Gastrocnemius medialis (tissue), 4 donors: ENCODE measurements around the gene TFB2M. TPM values are rescaled to one million over a fixed set of nuclear protein-coding genes. Genes with fewer than 3 reads are reported as not detected.
A peak's percentile ranks its signal among the peaks of the same experiment; 100 is the strongest.

Experiments used
- ATAC-seq, 2 donors: fragments of 150-250 bp; one replicate each; pipeline ENCODE4 v1.9.1; 2016
- DNase-seq, 2 donors: peaks; one replicate each; pipeline ENCODE4 v3.0.0-alpha.2; 2019
- H3K27ac ChIP-seq, 4 donors: fragments of 200-600 bp; sonication (generic); 1 replicate in 1 of 4; 2 replicates in 3 of 4; pipeline ENCODE4 v1.5.1; 2016 to 2018; ENCODE audit warnings: mild to moderate bottlenecking in 2 of 4, moderate library complexity in 1 of 4
- H3K27me3 ChIP-seq, 3 donors: fragments of 200-600 bp; sonication (generic) in 2 of 3; 1 replicate in 1 of 3; 2 replicates in 2 of 3; pipeline versions ENCODE4 v1.5.1 to v1.6.0; 2016 to 2019; ENCODE audit warnings: mild to moderate bottlenecking in 1 of 3, moderate library complexity in 1 of 3
- H3K36me3 ChIP-seq, 2 donors: fragments of 200-600 bp; sonication (generic) in 1 of 2; one replicate each; pipeline ENCODE4 v1.5.1; 2017 to 2018
- H3K4me1 ChIP-seq, 2 donors: fragments of 200-600 bp; sonication (generic) in 1 of 2; one replicate each; pipeline ENCODE4 v1.5.1; 2016 to 2017; ENCODE audit warnings: mild to moderate bottlenecking in 2 of 2
- H3K4me3 ChIP-seq, 4 donors: fragments of 200-600 bp; sonication (generic) in 3 of 4; 1 replicate in 1 of 4; 2 replicates in 3 of 4; pipeline ENCODE4 v1.5.1; 2016 to 2019; ENCODE audit warnings: mild to moderate bottlenecking in 2 of 4
- H3K9me3 ChIP-seq, 3 donors: fragments of 200-600 bp; sonication (generic) in 2 of 3; 1 replicate in 1 of 3; 2 replicates in 2 of 3; pipeline ENCODE4 v1.5.1; 2016 to 2019
- POLR2A ChIP-seq, 2 donors: fragments of 450-650 bp; IDR thresholded peaks; one replicate each; pipeline ENCODE4 v1.6.1; 2017; ENCODE audit warnings: antibody characterized with exemption in 2 of 2, mild to moderate bottlenecking in 2 of 2, moderate library complexity in 2 of 2
- in situ Hi-C, 4 donors: fragments of 200-750 bp; cut with MboI; loops; one replicate each; pipeline versions ENCODE4 v1.15.0 to v1.8.0; 2017; ENCODE audit warnings: low sequenced_read_pairs in 4 of 4
- intact Hi-C: fragments of 100-400 bp; cut with DNase I; formaldehyde crosslinking; loops from one replicate; pipeline ENCODE4 v1.15.1; 2023; ENCODE audit warnings: low total_unique reads
- total RNA-seq, 4 donors: library from RNA; depleted of rRNA; stranded (reverse); fragments of >200 nt; gene quantifications; one replicate each; pipeline versions ENCODE4 v1.1.0 to v1.2.3, GENCODE V29; 2016
- TF ChIP-seq, protein P1 (sequence below), 5 experiments: fragments of 450-650 bp in 3 of 5; fragments of 200-600 bp in 2 of 5; sonication (generic) in 2 of 5; IDR thresholded peaks in 4 of 5; conservative IDR thresholded peaks in 1 of 5; 1 replicate in 4 of 5; 2 replicates in 1 of 5; pipeline ENCODE4 v1.5.1; 2016 to 2019; ENCODE audit warnings: antibody characterized with exemption in 5 of 5, mild to moderate bottlenecking in 3 of 5, moderate library complexity in 3 of 5

Gene TFB2M, protein sequence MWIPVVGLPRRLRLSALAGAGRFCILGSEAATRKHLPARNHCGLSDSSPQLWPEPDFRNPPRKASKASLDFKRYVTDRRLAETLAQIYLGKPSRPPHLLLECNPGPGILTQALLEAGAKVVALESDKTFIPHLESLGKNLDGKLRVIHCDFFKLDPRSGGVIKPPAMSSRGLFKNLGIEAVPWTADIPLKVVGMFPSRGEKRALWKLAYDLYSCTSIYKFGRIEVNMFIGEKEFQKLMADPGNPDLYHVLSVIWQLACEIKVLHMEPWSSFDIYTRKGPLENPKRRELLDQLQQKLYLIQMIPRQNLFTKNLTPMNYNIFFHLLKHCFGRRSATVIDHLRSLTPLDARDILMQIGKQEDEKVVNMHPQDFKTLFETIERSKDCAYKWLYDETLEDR
- total RNA-seq, result 10 to 100 TPM; 18.9 to 33.1 (median 21.2) TPM

DNA sequence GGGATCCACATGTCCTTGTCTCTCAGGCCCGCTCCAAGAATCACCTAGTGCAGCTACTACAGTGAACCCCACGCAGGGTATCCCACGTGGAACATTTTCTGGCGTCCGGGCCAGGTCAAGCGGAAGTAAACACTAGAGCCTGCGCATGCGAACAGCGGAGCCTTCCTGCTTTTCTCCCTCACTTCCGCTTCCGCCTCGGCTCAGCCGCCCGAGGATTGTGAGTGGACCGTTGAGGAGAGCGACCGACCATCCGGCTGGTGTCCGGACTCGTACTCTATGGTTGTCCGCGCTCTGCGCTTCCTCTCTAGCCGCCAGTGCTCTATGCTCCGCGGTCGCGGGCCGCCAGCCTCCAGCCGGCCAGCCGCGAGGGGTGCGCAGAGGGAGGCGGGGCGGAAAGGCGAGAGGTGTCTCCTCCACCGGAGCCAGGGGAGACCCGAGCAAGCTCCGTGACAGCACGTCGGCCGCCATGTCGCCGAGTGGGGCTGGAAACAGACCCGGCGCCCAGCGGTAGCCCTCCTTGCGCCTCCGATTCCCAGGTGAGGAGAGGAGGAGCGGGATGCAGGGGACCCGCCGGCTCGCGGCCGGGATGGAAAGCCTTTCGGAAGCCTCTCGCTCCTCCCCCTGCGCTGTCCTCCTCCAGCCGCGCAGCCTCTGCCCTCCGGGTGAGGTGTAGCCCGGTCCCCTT, at the start of gene TFB2M, which contains the start of gene CNST:
Gene TFB2M (minus strand): TSS at position 134 of the 685 bp plus-strand sequence. CDS start 123 bp downstream, at position 11.
Gene CNST (plus strand): TSS at position 329 of the 685 bp plus-strand sequence. CDS start 25,107 bp downstream, outside the sequence.
- H3K36me3 ChIP-seq, result peaks cover 0 to 19% of the 10 kb centered on the region in 2 donors
- in situ Hi-C loops, result loop anchor here in 1 of 4 donors (10.0 kb wide), 1 partner anchor 129 kb away; no protein-coding TSS in a partner anchor
- no peaks in the 10 kb centered on the region for H3K27me3 ChIP-seq
- H3K27ac ChIP-seq, result peak within 1 kb of the TSS; percentile 90 to 99 (median 96)
- ATAC-seq, result peak; percentile 91
- peak within 1 kb of the TSS; percentile 88 to 100 (median 95) for H3K4me3 ChIP-seq
- peak; percentile 98 for DNase-seq
- TF ChIP-seq, protein P1, sequence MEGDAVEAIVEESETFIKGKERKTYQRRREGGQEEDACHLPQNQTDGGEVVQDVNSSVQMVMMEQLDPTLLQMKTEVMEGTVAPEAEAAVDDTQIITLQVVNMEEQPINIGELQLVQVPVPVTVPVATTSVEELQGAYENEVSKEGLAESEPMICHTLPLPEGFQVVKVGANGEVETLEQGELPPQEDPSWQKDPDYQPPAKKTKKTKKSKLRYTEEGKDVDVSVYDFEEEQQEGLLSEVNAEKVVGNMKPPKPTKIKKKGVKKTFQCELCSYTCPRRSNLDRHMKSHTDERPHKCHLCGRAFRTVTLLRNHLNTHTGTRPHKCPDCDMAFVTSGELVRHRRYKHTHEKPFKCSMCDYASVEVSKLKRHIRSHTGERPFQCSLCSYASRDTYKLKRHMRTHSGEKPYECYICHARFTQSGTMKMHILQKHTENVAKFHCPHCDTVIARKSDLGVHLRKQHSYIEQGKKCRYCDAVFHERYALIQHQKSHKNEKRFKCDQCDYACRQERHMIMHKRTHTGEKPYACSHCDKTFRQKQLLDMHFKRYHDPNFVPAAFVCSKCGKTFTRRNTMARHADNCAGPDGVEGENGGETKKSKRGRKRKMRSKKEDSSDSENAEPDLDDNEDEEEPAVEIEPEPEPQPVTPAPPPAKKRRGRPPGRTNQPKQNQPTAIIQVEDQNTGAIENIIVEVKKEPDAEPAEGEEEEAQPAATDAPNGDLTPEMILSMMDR (IDR thresholded peaks at IDR 0.05 in 4 of 5, conservative IDR thresholded peaks at IDR 0.05 in 1 of 5), result peak in 1 of 5 experiments; percentile 3
- peak; percentile 93 to 95 for TF ChIP-seq POLR2A (IDR thresholded peaks at IDR 0.05)
- no peaks in the 10 kb centered on the region for H3K9me3 ChIP-seq
- intact Hi-C loops, result loop anchor here (1.0 to 10.0 kb wide), 8 partner anchors 43 to 1731 kb away; partner anchors contain the start of genes AHCTF1, COX20 and ZNF669
- H3K4me1 ChIP-seq, result peaks cover 46 to 56% of the 10 kb centered on the region in 2 donors

DNA sequence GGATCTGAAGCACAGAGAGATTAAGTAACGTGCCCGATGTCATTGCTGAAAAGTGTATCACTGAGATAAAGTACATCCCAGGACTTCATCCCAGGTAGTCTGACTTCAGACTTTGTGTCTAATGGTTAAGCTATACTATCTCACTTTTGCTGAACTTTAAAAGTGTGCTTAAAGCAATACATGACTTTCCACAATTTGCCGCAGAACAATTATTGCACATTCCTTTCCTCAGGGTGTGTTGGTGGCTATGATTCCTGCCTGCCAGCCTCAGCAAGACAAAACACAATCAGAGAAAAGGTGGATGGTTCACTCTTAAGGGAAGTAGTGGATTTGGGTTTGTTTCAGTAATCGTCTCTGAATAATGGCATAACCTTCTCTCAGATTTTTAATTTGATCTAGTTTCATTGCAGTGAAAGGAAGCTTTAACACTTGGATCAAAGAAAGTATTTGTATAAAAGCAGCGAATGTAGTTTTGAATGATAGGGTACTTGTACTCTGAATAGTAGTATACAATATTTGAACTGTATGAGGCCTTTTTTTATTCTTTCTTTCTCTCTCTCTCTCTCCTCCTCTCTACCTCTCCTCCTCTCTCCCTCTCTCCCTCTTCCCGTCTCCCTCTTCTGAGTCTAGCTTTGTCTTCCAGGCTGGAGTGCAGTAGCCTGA, 47.2 kb upstream of the TFB2M start:
- H3K27ac ChIP-seq, result peak overlapping the region; percentile 38 to 73 (median 42)
- no peaks in the 10 kb centered on the region for H3K9me3 ChIP-seq
- H3K4me3 ChIP-seq, result no peak overlapping the region
- H3K27me3 ChIP-seq, result no peaks in the 10 kb centered on the region
- intact Hi-C loops (no loop called here), in situ Hi-C loops (no loop called here)
- ATAC-seq (no peak), DNase-seq (no peak)
- H3K36me3 ChIP-seq, result no peaks in the 10 kb centered on the region
- H3K4me1 ChIP-seq, result peaks cover 46 to 78% of the 10 kb centered on the region in 2 donors
- TF ChIP-seq POLR2A (IDR thresholded peaks at IDR 0.05), result no peak
- TF ChIP-seq, protein P1 (IDR thresholded peaks at IDR 0.05 in 4 of 5, conservative IDR thresholded peaks at IDR 0.05 in 1 of 5), result no peak

DNA sequence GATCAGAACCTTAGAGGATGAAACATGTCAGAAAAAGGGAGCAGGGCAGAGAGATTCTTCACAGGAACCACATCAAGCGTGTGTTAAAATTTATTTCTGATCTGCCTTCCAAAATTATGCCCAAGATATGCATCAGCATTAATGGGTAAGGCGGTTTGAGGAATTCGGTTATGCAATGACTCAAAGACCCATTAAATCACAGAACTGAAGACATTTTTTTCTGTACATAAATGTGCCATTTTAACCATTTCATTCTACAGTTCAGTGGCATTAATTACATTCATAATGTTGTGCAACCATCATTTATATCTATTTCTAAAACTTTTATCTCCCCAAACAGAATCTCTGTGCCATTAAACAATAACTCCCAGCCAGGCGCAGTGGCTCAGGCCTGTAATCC, 43.6 kb upstream of the TFB2M start:
- DNase-seq (no peak), ATAC-seq (no peak)
- Histone ChIP-seq H3K36me3 (no peaks in the 10 kb centered on the region), H3K27me3 (no peaks in the 10 kb centered on the region), H3K4me3 (no peak overlapping the region), H3K4me1 (peaks cover 36 to 60% of the 10 kb centered on the region in 2 donors), H3K9me3 (no peaks in the 10 kb centered on the region), H3K27ac (peak overlapping the region; percentile 75 to 89 (median 78))
- TF ChIP-seq, protein P1 (IDR thresholded peaks at IDR 0.05 in 4 of 5, conservative IDR thresholded peaks at IDR 0.05 in 1 of 5), result no peak
- no peak for TF ChIP-seq POLR2A (IDR thresholded peaks at IDR 0.05)
- intact Hi-C loops, result loop anchor here (2.0 kb wide), 1 partner anchor 43 kb away; the partner anchor contains the start of genes CNST and TFB2M
- in situ Hi-C loops, result no loop called here

DNA sequence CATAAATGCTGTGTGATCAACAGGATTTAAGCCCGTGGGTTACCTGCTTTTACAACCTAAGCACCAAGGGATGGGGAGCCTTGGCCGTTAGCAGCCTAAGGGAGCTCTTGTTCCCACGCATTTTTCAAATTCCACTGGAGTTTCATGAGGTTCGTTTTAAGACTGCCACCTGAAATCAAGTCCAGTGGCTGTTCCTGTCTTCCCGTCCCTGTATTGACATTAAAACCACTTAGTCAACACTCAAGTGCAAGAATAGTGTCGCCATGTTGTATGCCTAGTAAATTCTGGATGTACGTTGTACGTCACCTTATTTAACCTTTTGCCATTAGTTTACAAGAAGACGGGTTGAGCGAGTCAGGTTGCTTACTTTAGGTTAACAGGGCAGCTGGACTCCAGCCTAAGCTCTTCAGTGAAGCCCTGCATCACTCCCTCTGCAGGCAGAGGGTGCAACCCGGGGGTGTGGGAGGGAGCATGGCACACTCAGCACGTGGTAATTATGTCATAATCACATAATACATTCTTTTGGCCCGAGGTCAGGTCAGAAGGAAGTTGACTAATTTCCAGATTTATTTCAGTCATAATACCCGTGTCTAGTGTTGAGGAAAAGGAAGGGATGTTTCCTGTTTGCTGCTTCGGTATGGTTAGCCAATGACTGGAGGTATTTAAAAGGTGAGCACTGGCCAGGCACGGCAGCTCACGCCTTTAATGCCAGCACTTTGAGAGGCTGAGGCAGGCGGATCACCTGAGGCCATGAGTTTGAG, 42.7 kb upstream of the TFB2M start:
- in situ Hi-C loops (no loop called here), intact Hi-C loops (loop anchor here (2.0 kb wide), 1 partner anchor 42 kb away; the partner anchor contains the start of genes CNST and TFB2M)
- Histone ChIP-seq H3K36me3 (no peaks in the 10 kb centered on the region), H3K4me1 (peaks cover 36 to 60% of the 10 kb centered on the region in 2 donors), H3K27ac (peak overlapping the region; percentile 75 to 89 (median 78)), H3K4me3 (no peak overlapping the region), H3K9me3 (no peaks in the 10 kb centered on the region), H3K27me3 (no peaks in the 10 kb centered on the region)
- peak; percentile 67 to 87 for DNase-seq
- TF ChIP-seq POLR2A (IDR thresholded peaks at IDR 0.05), result peak in 1 of 2 donors; percentile 51
- TF ChIP-seq, protein P1 (IDR thresholded peaks at IDR 0.05 in 4 of 5, conservative IDR thresholded peaks at IDR 0.05 in 1 of 5), result peak in 2 of 5 experiments; percentile 31 to 42
- peak; percentile 90 to 93 for ATAC-seq
